ENCODE measurements around the gene GLIPR1.
"Not testable (repeated sequence)": the region's sequence is repeated elsewhere in the genome, so short reads cannot be mapped to it uniquely, and the experiment has no call there.

Gene GLIPR1

GRCh38 chr12:75521224-75521623 lies 40.7 kb downstream of the GLIPR1 start:
- not testable (repeated sequence) for DNase-seq (ENCODE audit: low read depth in 2 of 2)

- DNase-seq (ENCODE audit: low read depth in 2 of 2): not testable (repeated sequence)
These were observed 41.6 kb downstream of the GLIPR1 start for GRCh38 chr12:75522124-75522523.

- no peak for DNase-seq (ENCODE audit: low read depth in 2 of 2)
These were observed 44.7 kb downstream of the GLIPR1 start for GRCh38 chr12:75525263-75525662.

GRCh38 chr12:75526655-75527511 lies 46.3 kb downstream of the GLIPR1 start:
- no peak for DNase-seq (ENCODE audit: low read depth in 2 of 2)

GRCh38 chr12:75528272-75528671 lies 47.7 kb downstream of the GLIPR1 start:
- DNase-seq (ENCODE audit: low read depth in 2 of 2): no peak

DNA sequence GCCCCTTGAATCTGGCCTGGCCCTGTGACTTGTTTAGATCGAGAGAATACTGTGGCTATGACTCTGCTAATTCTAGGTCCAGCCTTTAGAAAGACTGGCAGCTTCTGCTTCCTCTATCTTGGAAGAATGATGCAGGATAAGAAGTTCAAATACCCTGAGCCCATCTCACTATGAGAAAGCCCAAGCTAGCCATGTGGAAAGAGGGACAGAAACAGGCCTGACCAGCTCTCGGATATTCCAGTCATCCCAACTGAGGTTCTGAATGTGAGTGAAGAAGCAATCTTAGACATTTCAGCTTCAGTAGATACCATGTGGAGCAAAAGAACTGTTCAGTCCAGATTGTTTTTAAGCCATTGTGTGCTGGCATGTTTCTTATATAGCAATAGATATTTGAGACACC lies 48.1 kb downstream of the GLIPR1 start:
- DNase-seq (ENCODE audit: low read depth in 2 of 2): no peak

- DNase-seq (ENCODE audit: low read depth in 2 of 2): no peak
These were observed 48.8 kb downstream of the GLIPR1 start for GRCh38 chr12:75529316-75529715.

DNA sequence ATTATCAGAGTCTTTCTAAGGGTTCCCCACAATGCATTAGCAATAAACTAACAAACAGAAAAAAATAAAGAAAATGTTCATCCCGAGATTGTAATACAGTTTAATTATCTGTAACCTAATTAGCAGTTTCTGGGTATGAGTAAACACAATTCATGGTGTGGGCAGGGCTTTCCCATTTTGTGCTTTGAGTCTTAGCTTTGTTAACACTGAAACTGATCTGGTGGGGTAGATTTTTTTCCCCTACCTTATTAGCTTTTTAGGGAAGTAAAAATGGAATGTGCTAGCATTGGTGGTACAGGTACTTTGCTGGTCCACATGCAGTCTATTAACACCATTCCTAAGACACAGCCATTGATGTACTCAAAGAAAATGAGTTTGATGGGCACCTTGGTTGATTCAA lies 49.3 kb downstream of the GLIPR1 start:
- DNase-seq (ENCODE audit: low read depth in 2 of 2): no peak

GRCh38 chr12:75533239-75533638 lies 52.7 kb downstream of the GLIPR1 start:
- no peak for DNase-seq (ENCODE audit: low read depth in 2 of 2)

GRCh38 chr12:75539889-75540288 lies 59.3 kb downstream of the GLIPR1 start:
- DNase-seq (ENCODE audit: low read depth in 2 of 2): no peak

DNA sequence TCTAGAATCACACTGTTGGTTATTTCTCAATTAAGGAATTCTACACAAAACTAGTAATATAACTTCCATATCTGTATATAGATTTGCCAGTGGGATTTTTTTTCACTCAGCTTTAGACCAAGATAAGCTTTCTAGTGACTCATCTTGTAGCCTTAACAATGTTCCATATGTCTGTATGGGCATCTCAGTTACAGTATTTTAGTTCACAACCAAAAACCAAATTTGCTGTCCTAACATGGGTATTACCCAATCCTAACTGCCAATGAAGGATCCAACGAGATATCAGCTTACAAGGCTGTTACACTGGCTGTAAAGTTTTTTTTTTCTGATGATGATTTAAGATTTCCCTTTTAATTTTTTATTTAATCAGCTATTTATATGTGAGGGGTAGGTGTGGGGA lies 62.4 kb downstream of the GLIPR1 start:
- no peak for DNase-seq (ENCODE audit: low read depth in 2 of 2)

GRCh38 chr12:75543529-75543928 lies 63.0 kb downstream of the GLIPR1 start:
- DNase-seq (ENCODE audit: low read depth in 2 of 2): no peak

DNA sequence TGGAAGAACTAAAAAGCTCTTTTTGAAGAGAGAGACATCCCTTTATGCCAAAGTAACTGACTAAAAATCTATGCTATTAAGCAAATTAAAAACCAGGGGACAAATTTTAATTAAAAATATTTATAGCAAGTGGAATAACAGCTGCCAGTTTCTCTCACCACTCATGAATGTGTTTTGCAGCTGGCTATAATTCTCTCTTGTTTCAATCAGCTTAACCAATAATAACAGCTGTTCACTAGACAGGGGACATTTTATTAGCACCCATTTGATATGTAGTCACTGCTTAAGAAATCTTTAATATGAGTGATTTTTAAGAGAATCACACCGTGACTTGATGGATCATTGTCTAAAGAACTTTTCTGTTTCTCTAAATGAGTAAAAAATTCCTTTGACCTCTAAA lies 65.1 kb downstream of the GLIPR1 start:
- DNase-seq (ENCODE audit: low read depth in 2 of 2): no peak

DNA sequence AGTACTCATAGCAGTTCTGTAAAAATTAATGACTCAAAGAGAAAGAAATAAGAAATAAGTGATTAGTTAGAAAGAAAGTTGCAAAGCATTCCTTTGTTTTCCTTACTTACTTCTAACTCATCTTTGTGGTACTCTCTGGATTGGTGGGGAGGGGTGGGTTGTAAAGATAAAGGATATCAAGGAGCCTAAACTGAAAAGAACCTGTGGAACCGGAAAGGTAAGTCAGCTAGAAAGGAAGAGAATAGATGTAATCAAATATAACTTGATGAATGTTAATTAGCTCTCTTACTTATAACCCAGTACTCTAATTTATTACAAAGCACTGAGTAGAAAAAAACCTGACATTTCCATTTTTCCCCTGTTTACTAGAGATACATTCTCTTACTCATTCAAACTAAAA lies 68.3 kb downstream of the GLIPR1 start:
- no peak for DNase-seq (ENCODE audit: low read depth in 2 of 2)

GRCh38 chr12:75549989-75550388 lies 69.4 kb downstream of the GLIPR1 start:
- DNase-seq (ENCODE audit: low read depth in 2 of 2): no peak

- no peak for DNase-seq (ENCODE audit: low read depth in 2 of 2)
These were observed 70.1 kb downstream of the GLIPR1 start for GRCh38 chr12:75550401-75551240.

- no peak for DNase-seq (ENCODE audit: low read depth in 2 of 2)
These were observed 70.9 kb downstream of the GLIPR1 start for GRCh38 chr12:75551477-75551876.

GRCh38 chr12:75553398-75553797 lies 72.8 kb downstream of the GLIPR1 start:
- no peak for DNase-seq (ENCODE audit: low read depth in 2 of 2)
